LoVo (cell line): ENCODE measurements around the gene VRK1.
A peak's percentile ranks its signal among the peaks of the same experiment; 100 is the strongest.

Source experiments
- DNase-seq: peaks from one replicate; pipeline ENCODE4 v3.0.0-alpha.2; 2016; ENCODE audit warnings: low spot score

Gene VRK1

DNA sequence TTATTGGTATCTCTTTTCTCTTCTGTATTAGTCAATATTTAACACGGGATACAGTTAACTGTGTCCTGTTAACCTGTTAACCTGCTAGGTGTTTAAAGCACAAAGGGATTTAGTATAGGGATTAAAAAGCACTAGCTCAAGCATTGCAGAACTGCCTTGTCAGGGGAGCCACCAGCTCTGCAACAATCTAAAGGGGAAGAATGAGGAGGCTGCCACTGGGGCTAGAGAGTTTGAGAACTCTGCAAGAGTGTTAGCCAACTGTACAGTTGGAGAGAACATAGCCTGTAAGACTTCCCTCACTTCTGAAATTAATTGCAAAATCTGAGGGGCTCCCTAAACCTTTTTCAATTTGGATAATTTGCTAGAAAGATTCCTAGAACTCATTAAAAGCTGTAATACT is 6.5 kb upstream of the VRK1 start:
- DNase-seq: no peak

DNA sequence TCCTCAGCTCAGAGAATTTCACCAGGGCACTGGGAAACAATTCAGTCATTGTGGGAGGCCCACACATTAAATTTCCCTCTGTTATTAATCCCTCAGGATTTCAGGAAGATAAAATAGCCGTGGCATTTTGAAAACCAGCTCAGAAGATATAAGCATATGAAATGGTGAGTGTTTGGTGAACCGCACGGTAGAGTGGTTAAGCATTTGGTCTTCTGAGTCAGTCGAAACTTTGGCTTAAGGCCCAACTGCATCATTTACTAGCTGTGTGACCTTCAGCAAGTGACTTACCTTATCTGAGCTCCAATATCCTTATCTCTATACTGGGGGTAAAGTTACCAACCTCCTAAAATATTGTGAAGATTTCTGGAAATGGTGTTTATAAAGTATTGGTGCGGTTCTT is 5.2 kb upstream of the VRK1 start:
- DNase-seq: no peak

DNA sequence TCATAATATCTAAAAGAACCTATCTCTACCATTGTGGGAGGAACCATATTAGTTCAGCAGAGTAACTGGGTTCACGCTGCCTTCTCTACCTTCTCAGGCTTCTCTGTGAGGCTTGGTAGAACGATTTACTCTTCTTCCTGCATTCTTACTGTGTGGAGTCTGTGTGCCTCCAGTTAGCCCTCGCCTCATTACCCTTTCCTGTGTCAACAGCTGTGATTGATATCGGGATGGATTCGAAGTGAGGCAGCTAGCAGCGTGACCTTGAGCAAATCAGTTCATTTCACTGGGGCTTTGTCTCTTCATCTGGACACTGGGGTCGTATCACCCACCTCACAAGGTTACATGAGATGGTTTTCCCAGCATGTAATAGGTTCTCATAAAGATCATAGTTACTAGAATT is 4.6 kb upstream of the VRK1 start:
- no peak for DNase-seq

- peak; percentile 11 for DNase-seq
Measured at GRCh38 chr14:96793547-96793946, 3.6 kb upstream of the VRK1 start.

- DNase-seq: no peak
Measured at GRCh38 chr14:96795109-96795828, 1.9 kb upstream of the VRK1 start.

DNA sequence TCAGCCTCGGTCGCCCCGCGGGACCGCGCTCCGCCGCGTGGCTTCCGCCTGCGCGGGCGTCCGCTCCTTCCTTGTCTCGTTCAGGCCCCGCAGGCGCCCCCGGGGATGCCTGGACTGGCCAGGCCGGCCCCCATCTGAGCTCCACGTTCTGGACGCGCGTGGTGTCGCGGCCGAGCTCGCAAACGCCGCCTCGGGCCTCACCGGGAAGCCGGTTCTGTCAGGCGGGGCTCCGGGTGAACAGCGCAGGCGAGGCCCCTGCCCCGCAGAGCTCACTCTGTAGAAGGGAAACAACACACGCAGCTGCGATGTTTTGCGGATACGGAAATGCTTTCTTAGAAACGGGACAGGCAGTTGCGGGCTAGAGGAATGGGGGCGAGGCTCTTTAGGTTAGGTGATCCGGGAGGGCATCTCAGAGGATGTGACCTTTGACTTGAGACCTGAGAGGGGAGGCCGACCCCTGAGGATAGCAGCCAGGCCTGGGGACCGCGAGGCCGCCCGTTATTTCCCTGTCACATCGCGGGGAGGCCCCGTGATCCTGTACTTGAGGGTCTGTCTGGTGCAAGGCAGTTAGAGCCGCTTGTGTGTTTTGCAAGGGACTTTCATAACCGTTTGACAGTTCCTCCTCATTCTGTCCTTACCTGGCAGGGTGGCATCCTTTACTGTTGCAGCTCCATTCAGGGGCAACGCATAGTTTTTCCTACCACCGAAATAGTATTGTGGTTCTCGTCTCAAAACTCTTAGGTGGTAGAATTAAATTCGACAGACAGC is 584 bp downstream of the VRK1 start:
- peak; percentile 4 for DNase-seq

- DNase-seq: no peak
Measured at GRCh38 chr14:96798956-96799355, 1.8 kb downstream of the VRK1 start.

DNA sequence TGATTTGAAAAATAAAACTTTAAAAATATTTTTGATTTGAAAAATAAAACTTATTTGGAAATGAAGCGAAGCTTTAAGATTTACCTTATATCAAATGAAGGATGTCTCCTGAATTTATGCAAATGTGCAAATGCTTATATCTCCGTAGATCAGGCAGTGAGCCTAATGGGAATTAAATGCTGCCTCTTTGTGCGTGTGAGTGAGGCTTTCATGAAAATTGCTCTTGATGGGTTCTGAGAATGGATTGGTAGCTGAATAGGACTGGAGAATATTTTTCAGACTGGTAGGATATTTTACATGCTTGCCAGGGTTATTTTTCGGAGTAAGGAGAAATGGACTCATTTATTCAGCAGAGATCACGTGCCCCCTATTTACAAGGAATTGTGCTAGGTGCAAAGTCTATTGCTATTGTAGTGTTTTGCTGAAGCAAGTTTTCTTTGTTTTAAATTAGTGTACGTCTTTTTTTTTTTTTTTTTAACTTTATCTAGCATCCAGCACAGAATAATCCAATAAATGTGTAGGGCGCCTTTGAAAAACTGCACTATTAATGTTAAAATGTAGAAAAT is 2.4 kb downstream of the VRK1 start:
- no peak for DNase-seq

DNA sequence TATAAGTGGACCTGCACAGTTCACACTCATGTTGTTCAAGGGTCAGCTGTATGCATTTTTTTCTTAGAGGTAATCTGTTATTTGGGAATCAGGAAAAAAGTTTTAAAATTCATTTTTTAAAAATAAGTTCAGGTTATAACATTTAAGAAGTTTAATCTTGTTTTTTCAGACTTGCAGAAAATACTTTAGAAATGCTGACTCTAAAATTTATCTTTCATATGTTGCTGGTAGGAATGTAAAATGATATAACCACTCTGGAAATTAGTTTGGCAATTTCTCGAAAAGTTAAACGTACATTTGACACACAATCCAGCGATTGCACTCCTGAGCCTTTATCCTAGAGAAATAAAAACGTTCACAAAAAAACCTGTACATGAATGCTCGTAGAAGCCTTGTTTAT is 4.7 kb downstream of the VRK1 start:
- DNase-seq: no peak

- DNase-seq: no peak
Measured at GRCh38 chr14:96802963-96803362, 5.8 kb downstream of the VRK1 start.

GRCh38 chr14:96803958-96804357 is 6.8 kb downstream of the VRK1 start:
- no peak for DNase-seq

DNA sequence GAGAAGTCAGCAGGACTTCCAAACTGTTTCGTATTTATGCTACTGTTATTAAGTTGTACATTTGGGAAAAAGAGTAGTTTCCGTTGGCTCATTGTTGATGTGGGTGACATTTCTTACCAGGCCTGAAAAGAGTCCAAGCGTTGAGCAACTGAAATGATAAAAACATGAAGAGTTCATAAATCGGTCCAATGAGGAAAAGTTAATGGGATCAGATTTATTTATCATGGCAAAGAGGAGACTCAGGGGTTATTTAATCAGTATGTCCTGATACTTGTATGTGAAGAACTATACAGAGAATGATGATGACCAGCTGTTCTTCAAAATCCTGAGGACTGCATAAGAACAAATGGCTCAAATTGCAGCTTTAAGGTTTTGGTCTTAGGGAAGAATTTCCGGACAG is 7.7 kb downstream of the VRK1 start:
- no peak for DNase-seq

- DNase-seq: no peak
Measured at GRCh38 chr14:96805956-96806355, 8.8 kb downstream of the VRK1 start.

DNA sequence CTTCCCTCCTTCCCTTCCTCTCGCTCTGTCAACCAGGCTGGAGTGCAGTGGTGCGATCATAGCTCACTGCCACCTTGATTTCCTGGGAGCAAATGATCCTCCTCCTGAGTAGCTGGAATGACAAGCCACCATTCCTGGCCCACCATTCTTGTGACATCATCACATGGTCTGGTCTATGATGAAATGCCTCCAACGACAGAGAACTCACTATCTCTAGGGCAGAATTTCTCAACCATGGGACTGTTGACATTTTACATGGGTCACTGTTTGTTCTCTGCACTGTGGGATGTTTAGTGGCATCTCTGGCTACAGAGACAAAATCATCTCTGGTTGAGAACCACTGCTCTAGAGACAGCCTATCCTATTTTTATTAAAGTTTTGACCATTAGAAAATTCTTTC is 9.7 kb downstream of the VRK1 start:
- no peak for DNase-seq

- DNase-seq: no peak
Measured at GRCh38 chr14:96808619-96809406, 11.6 kb downstream of the VRK1 start.

GRCh38 chr14:96811265-96811664 is 14.1 kb downstream of the VRK1 start:
- DNase-seq: no peak

DNA sequence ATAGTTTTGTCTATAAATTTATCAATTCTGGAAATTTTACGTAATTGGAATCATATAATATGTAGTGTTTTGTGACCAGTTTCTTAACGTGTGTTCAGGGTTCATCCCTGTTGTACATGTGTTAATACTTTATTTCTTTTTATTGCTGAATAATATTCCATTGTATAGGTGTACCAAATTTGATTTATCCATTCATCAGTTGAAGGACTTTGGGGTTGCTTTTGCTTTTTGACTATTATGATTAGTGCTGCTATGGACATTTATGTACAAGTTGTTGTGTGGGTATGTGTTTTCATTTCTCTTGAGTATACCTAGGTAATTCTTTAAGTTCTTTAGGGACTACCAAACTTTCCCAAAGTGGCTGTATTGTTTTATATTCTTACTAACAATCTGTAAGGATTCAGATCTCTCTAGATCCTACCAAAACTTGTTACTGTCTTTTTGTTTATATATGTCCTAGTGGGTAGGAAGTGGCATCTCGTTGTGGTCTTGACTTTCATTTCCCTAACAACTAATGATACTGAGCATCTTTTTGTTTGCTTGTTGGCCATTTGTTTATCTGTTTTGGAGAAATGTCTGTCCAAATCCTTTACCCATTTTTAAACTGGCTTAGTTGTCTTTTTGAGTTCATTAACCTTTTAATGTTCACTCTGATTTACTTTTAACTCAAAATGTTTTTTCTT is 14.9 kb downstream of the VRK1 start:
- no peak for DNase-seq

GRCh38 chr14:96816281-96816680 is 19.1 kb downstream of the VRK1 start:
- DNase-seq: no peak

DNA sequence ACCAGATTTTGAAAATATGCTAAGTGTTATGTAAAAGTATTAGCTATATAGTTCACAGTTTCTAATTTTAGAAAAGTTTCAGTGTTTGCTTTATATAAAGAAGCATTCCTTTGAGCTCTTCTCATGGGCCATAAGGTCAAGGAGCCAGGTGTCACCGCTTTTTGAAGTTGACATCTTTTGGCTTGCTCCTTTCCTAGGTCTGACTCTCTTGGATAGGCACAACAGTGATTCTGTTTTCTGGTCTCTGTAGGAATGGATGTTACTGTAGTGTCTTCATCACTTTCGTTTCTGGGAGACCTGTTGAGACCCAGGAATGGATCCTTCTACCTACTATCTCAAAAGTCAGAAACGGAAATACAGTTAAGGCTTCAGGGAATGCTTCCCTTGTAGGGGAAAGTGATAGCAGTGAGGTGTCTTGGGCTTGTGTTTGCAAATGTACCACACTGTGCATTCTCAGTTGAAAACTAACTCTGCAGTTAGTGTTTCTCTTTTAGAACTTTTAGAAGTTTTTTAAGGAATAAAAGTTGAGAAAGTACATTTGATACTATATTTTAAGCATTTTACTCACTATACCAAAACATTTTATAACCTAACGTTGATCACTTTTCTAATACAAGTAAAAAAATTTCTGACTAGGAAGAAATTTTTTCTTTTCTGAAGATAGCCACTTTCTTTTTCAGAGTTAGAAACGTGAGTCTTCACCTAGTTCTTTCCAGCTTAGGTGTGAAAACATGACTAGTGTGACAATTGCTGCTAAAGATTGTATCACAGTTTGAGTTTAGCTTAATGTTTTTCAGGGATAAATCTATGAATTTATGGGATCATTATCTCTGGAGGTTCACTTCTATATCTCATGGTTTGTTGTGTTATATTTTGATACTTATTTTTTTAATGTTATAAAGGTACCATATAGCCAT is 20.8 kb downstream of the VRK1 start:
- DNase-seq: no peak

GRCh38 chr14:96821501-96821900 is 24.3 kb downstream of the VRK1 start:
- no peak for DNase-seq

- no peak for DNase-seq
Measured at GRCh38 chr14:96823652-96824051, 26.5 kb downstream of the VRK1 start.
